Activated CD4-positive, CD25-positive, alpha-beta regulatory T cell treated with anti-CD3 and anti-CD28 coated beads, Interleukin-2, amount 50 U/mL, for 16 hours (primary cell): ENCODE measurements around the gene LYL1.

ENCODE experiments used
- DNase-seq: peaks from one replicate; pipeline ENCODE4 v3.0.0-alpha.2; 2020; ENCODE audit warnings: low read depth, low spot score

The LYL1 gene

GRCh38 chr19:13092606-13093235 lies 9.9 kb downstream of the LYL1 start:
- DNase-seq: no peak

GRCh38 chr19:13092158-13092543 lies 10.5 kb downstream of the LYL1 start:
- DNase-seq: no peak

GRCh38 chr19:13091400-13092157 lies 11.1 kb downstream of the LYL1 start:
- no peak for DNase-seq

- no peak for DNase-seq
These were observed 12.0 kb downstream of the LYL1 start for GRCh38 chr19:13090511-13091231.

GRCh38 chr19:13089857-13090507 lies 12.7 kb downstream of the LYL1 start:
- no peak for DNase-seq

GRCh38 chr19:13089139-13089856 lies 13.4 kb downstream of the LYL1 start:
- no peak for DNase-seq

- DNase-seq: no peak
These were observed 14.7 kb downstream of the LYL1 start for GRCh38 chr19:13087795-13088537.

- DNase-seq: no peak
These were observed 15.4 kb downstream of the LYL1 start for GRCh38 chr19:13087295-13087694.

GRCh38 chr19:13086341-13086740 lies 16.3 kb downstream of the LYL1 start:
- DNase-seq: no peak

- DNase-seq: no peak
These were observed 17.0 kb downstream of the LYL1 start for GRCh38 chr19:13085666-13086065.

- DNase-seq: no peak
These were observed 19.0 kb downstream of the LYL1 start for GRCh38 chr19:13083627-13084026.

GRCh38 chr19:13083008-13083404 lies 19.7 kb downstream of the LYL1 start:
- DNase-seq: no peak

- DNase-seq: no peak
These were observed 20.3 kb downstream of the LYL1 start for GRCh38 chr19:13082192-13083007.

GRCh38 chr19:13079542-13079986 lies 23.1 kb downstream of the LYL1 start:
- no peak for DNase-seq

- no peak for DNase-seq
These were observed 23.6 kb downstream of the LYL1 start for GRCh38 chr19:13078897-13079541.

- DNase-seq: no peak
These were observed 24.3 kb downstream of the LYL1 start for GRCh38 chr19:13078381-13078780.

GRCh38 chr19:13077240-13077639 lies 25.4 kb downstream of the LYL1 start:
- DNase-seq: no peak

- no peak for DNase-seq
These were observed 25.9 kb downstream of the LYL1 start for GRCh38 chr19:13076787-13077186.

- DNase-seq: no peak
These were observed 26.3 kb downstream of the LYL1 start for GRCh38 chr19:13076320-13076719.
